Measurements from ENCODE around the gene PC.
"Not testable (repeated sequence)": the region's sequence is repeated elsewhere in the genome, so short reads cannot be mapped to it uniquely, and the experiment has no call there.

PC gene

GRCh38 chr11:66840317-66841091 is 117.7 kb downstream of the PC start:
- DNase-seq = no peak

- DNase-seq = no peak
Observed at GRCh38 chr11:66835768-66836405, 122.3 kb downstream of the PC start.

- DNase-seq = no peak
Observed at GRCh38 chr11:66834943-66835342, 123.2 kb downstream of the PC start.

GRCh38 chr11:66834539-66834845 is 123.7 kb downstream of the PC start:
- DNase-seq = no peak

- DNase-seq = not testable (repeated sequence)
Observed at GRCh38 chr11:66824573-66824972, 133.6 kb downstream of the PC start.

- no peak for DNase-seq
Observed at GRCh38 chr11:66823700-66824099, 134.5 kb downstream of the PC start.

GRCh38 chr11:66820901-66821300 is 137.3 kb downstream of the PC start:
- DNase-seq = no peak

GRCh38 chr11:66820381-66820780 is 137.8 kb downstream of the PC start:
- no peak for DNase-seq

GRCh38 chr11:66818231-66818955 is 139.8 kb downstream of the PC start:
- DNase-seq = no peak

- DNase-seq = no peak
Observed at GRCh38 chr11:66815646-66816045, 142.5 kb downstream of the PC start.

GRCh38 chr11:66814678-66815077 is 143.5 kb downstream of the PC start:
- no peak for DNase-seq

- DNase-seq = no peak
Observed at GRCh38 chr11:66810576-66811185, 147.5 kb downstream of the PC start.

- DNase-seq = no peak
Observed at GRCh38 chr11:66809592-66809991, 148.6 kb downstream of the PC start.

GRCh38 chr11:66800720-66801428 is 157.3 kb downstream of the PC start:
- no peak for DNase-seq

GRCh38 chr11:66799815-66800214 is 158.4 kb downstream of the PC start:
- not testable (repeated sequence) for DNase-seq
